Measurements from ENCODE around the gene KBTBD2. TPM values are rescaled to one million over a fixed set of nuclear protein-coding genes. Genes with fewer than 3 reads are reported as not detected.
"Not testable (repeated sequence)": the region's sequence is repeated elsewhere in the genome, so short reads cannot be mapped to it uniquely, and the experiment has no call there.

Gene KBTBD2
- total RNA-seq, 1 donor from 2014 or later: 52.5 TPM

- DNase-seq (ENCODE audit: low read depth): no peak
These were observed 1.6 kb upstream of the KBTBD2 start for GRCh38 chr7:32893207-32893524.

- peak; percentile 36 for DNase-seq (ENCODE audit: low read depth)
These were observed 1.1 kb upstream of the KBTBD2 start for GRCh38 chr7:32892521-32893206.

- DNase-seq (ENCODE audit: low read depth): peak; percentile 81
These were observed 400 bp upstream of the KBTBD2 start for GRCh38 chr7:32891800-32892520.

DNA sequence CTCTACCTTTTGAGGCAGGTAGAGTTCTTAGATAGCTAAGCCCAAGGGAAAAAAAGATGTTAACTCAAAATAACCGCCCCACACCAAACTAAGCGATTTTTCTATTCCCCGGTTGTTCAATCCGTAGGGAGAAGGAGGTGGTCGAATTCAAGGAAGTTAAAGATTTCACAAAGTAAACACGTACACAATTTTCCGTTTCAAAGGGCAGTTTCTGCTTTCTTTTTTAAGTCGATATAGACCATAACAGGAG is 842 bp downstream of the KBTBD2 start:
- peak; percentile 23 for DNase-seq (ENCODE audit: low read depth)

DNA sequence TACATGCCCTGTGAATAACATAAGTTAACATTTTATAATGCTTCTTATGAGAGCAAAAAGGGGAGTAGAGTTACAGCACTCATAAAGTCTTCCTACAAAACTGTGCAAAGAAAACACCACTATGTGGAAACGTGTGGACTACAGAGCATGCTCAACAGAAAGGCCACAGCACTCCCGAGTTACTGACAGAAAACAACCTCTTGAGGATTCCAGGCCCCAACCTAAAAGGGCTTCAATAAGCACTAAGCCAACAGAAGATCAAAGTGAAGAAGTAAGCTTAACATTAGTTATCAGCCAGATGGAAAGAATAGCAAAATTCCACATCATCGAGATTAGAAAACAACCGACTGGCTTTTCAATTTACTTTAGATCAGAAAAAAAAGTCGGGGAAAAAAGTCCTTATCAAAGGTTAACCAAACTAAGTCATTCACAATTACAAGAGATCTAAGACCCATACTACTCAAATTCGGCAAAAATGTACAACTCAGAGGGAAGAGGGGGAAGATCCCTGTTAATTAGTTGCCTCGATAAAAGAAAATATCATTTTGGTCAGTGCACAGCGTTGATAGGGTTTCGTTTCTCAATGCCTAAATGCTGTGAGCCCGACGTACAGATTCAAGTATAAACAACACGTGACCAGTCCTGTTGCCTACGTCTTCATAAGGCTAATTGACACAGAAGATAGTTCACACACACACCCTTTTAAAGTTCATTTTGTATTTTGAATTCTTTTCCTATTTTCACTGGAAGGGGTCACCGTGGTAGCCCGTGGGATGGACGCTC is 1.4 kb downstream of the KBTBD2 start:
- peak; percentile 68 for DNase-seq (ENCODE audit: low read depth)

DNA sequence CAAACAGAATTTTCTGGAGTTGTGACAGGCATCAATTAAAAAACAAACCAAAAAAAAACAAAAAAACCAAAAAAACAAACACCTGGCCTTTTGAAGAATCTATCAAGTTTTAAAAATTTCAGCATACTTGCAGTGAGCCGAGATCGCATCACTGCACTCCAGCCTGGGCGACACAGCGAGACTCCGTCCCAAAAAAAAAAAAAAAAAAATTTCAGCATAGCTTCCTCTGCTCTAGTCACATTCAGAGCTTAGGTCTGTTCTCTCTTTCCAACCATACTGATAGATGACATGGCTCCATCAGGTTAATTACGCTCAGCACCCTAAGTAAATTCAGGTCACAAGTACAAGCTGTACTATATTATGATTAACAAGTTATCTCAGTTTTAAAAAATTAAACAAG is 3.1 kb downstream of the KBTBD2 start:
- no peak for DNase-seq (ENCODE audit: low read depth)

- no peak for DNase-seq (ENCODE audit: low read depth)
These were observed 4.2 kb downstream of the KBTBD2 start for GRCh38 chr7:32887395-32887794.

DNA sequence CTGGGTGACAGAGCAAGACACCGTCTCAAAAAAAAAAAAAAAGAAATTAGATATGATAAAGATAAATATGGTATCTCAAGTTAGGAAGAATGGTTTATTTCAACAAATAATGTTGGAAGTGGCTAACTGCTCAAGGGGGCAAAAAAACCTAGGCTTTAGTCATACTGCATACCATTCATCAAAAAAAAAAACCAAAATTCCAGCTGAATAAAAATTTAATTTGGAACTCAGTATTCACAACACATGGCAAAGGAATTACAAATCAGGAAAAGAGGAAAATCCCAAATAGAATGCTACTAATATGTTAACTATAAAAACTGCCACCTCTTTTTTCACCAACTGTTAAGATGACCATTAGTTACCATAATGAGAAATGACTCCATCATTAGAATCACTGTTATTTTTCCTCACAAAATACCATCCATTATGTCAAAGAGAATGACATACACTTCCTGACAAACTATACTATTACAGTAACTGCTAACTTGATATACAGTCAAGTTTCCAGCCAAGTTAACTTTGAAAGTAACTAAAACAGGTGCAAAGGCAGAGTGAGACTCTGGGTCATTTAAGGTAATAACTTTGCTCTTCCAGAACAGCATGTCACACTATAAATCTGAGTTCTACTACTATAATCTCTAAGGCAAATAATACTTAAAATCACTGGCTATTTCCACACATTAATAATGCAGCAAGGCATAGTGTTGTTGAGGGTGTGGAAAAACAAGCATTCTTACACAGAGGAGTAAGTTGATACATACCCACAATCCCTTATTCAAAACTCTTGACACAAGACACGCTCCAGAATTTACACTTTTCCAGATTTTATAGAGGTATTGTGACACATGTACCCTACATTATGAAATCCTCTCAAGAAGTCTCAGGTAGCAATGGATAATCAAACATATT is 10.2 kb downstream of the KBTBD2 start:
- peak; percentile 34 for DNase-seq (ENCODE audit: low read depth)

DNA sequence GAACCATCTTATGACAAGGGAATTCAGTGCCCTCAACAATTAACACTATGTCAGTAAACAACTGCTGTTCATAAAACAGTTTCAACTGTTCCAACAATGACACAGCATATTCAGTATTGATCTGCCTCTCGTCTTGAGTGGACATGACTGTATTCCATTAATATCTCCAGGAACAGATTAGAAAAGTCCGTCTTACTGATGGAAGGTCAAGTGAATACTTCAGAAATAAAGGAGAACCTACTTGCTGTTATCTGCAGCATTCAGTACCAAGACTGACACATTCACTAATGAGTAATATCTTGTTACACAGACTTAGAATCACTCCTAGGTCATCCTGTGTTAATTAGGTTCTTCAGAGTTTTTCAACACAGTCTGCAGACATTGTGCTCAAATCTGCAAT is 12.1 kb downstream of the KBTBD2 start:
- peak; percentile 47 for DNase-seq (ENCODE audit: low read depth)

DNA sequence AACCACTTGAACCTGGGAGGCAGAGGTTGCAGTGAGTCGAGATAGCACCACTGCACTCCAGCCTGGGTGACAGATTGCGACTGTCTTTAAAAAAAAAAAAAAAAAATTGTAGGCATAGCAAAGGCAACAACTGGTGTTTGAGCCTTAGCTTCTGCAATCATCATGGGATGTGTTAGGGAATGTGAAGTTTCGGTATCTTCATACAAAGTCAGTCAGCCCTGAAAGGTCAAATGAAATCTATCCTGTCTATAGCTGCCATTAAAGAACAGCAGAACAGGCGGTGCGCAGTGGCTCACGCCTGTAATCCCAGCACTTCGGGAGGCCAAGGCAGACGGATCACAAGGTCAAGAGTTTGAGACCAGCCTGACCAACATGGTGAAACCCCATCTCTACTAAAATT is 13.5 kb downstream of the KBTBD2 start:
- DNase-seq (ENCODE audit: low read depth): not testable (repeated sequence)

- DNase-seq (ENCODE audit: low read depth): no peak
These were observed 19.1 kb downstream of the KBTBD2 start for GRCh38 chr7:32872421-32872820.

DNA sequence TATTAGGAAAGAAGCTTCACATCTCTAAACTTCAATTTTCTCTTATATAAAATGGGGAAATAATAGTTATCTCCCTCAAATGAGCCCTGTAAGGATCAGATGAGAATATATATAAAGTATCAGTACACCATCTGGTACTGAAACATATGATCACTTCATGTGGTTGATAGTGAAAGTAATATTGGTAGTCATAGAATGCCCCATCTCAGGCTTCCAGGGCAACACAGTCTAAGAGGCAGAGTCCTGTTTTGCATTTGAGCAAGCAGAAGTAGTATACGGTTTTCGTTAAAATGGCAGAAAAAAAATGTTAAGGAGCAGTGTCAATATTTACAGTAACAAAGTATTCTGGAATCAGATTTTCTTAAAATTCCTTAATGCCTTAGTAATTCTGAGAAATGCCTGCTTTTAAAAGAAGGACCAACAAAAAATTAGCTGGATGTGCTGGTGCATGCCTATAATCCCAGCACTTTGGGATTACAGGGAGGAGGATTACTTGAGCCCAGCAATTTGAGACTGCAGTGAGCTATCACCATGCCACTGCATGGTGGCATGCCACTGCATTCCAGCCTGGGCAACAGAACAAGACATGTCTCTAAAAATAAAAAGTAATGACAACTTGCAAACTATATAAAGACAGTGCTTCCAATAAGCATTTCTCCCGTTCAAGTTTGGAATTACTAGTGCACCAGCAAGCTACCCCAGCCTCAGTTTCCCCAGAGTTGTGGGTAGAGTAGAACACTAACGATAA is 19.8 kb downstream of the KBTBD2 start:
- DNase-seq (ENCODE audit: low read depth): no peak

DNA sequence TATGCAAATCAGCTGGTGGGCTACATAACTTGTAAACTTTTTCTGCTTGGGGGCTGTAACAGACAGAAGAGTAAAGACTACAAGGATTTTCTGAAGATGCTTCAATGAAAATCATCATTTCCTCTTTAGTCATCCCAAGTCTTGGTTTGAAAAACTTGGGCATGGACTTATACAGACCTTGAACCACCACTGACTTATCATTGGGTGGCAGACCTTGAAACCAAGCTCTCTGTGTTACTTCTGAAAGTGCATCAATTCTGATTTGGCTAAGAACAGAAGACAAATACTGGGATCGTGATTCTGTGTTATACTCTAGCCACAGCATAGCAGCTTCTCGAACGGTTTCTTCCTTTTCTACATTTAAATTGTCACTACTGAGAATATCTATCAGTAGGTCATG is 21.3 kb downstream of the KBTBD2 start:
- no peak for DNase-seq (ENCODE audit: low read depth)

DNA sequence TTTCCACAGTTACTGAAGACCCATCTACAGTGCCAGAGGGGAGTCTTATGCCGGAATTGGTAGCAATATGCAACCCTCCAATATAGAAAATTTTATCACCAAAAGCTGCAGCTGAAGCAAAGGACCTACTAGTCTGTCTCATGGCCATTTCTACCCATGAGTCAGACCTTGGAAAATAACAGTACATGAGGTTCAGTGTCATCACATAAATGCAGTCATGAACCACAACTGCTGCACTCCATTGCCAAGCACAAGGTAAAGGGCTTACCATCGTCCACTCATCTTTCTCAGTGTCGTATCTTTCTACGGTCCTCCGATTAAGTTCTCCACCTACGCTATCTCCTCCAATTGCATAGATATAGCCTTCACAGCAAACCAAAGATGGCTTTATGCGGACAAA is 21.8 kb downstream of the KBTBD2 start:
- no peak for DNase-seq (ENCODE audit: low read depth)

GRCh38 chr7:32868116-32868515 is 23.4 kb downstream of the KBTBD2 start:
- DNase-seq (ENCODE audit: low read depth): no peak

GRCh38 chr7:32865448-32866030 is 26.0 kb downstream of the KBTBD2 start:
- DNase-seq (ENCODE audit: low read depth): no peak

DNA sequence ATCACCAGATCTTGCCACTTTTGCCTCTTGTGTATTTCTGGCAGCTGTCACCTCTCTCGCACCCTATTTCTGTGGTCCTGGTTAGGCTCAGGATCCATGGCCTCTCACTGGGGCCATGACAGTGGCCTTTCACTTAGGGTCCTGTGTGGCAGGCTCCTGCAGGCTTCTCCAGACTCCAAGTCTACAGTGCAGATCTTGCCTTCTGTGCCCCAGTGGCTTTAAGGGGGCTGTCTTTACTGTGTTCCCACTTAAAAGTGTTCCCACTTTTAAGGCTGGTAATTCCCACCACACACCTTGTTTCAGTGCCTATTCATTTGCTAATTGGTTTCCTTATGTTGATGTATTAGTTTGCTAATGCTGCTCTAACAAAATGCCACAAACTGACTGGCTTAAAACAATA is 27.7 kb downstream of the KBTBD2 start:
- not testable (repeated sequence) for DNase-seq (ENCODE audit: low read depth)

DNA sequence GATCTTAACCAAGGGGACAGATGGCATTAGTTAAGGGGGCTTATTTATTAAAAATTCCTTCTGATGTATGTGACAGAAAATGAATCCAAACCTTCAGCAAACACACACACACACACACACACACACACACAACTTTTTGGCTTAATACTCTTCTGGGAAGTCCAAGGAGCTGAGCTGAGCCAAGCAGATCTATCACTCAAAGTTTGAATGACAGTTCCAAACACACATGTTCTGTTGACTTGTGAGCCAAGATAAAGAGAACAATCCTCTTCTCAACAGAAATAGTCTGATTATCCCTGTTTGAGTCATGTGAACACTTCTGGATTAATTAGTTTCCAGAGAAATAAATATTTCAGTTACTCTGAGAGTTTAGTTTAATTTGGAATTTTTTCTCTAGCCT is 31.5 kb downstream of the KBTBD2 start:
- DNase-seq (ENCODE audit: low read depth): no peak

DNA sequence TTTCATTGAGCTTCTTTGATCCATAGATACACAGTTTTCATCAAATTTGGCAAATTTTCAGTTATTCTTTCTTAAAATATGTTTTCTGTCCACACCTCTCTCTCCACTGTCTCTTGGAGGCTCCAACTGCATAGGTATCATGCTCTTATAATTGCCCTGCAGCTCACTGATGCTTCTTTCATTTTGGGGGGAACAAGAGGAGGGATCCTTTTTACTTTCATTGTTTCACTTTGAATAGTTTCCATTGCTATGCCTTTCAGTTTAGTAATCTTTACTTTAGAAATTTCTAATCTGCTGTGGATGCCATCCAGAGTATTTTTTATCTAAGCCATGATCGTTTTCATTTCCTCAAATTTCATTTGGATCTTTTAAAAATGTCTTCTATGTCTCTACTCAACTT is 32.9 kb downstream of the KBTBD2 start:
- DNase-seq (ENCODE audit: low read depth): no peak

DNA sequence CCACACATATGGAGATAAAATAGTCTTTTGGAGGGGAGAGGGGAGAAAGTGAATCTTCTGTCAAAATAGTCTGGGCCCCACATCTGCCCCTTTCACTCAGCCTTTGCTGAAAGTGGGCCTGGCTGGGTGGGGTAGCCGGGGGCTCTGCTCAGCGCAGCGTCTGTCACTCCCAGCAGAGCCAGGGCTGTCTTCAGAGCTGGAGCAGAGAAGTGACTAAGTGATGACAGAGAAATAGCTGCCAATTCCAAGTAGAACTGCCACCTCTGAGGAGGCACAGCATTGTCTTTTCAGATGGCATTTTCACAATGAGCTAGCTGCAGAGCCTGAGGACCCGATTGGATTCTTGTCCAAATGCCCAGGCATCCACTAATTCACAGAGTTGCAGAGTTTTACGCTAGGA is 34.5 kb downstream of the KBTBD2 start:
- not testable (repeated sequence) for DNase-seq (ENCODE audit: low read depth)

Data from renal cortical epithelial cell (primary cell).